ENCODE measurements around the gene TEX29.

TEX29 gene

GRCh38 chr13:111342721-111343120 is 22.3 kb downstream of the TEX29 start:
- H2AFZ ChIP-seq (ENCODE audit: low read depth, low read length), result no peak overlapping the region
- no peaks in the 10 kb centered on the region for H3K9me3 ChIP-seq (ENCODE audit: low read length)
- H3K4me3 ChIP-seq (ENCODE audit: low read length), result no peak overlapping the region
- no peaks in the 10 kb centered on the region for H3K27me3 ChIP-seq (ENCODE audit: insufficient read depth, low read length)
- no peaks in the 10 kb centered on the region for H3K4me1 ChIP-seq (ENCODE audit: insufficient read depth, low read length)
- H3K36me3 ChIP-seq (ENCODE audit: insufficient read depth, low read length), result no peaks in the 10 kb centered on the region

GRCh38 chr13:111343186-111343805 is 22.9 kb downstream of the TEX29 start:
- Histone ChIP-seq H3K9me3 (ENCODE audit: low read length) (no peaks in the 10 kb centered on the region), H3K4me1 (ENCODE audit: insufficient read depth, low read length) (no peaks in the 10 kb centered on the region), H3K27me3 (ENCODE audit: insufficient read depth, low read length) (no peaks in the 10 kb centered on the region), H3K4me3 (ENCODE audit: low read length) (no peak overlapping the region), H2AFZ (ENCODE audit: low read depth, low read length) (no peak overlapping the region), H3K36me3 (ENCODE audit: insufficient read depth, low read length) (no peaks in the 10 kb centered on the region)

GRCh38 chr13:111344471-111345191 is 24.2 kb downstream of the TEX29 start:
- Histone ChIP-seq H2AFZ (ENCODE audit: low read depth, low read length) (no peak overlapping the region), H3K36me3 (ENCODE audit: insufficient read depth, low read length) (no peaks in the 10 kb centered on the region), H3K4me1 (ENCODE audit: insufficient read depth, low read length) (no peaks in the 10 kb centered on the region), H3K9me3 (ENCODE audit: low read length) (no peaks in the 10 kb centered on the region), H3K4me3 (ENCODE audit: low read length) (no peak overlapping the region), H3K27me3 (ENCODE audit: insufficient read depth, low read length) (no peaks in the 10 kb centered on the region)

GRCh38 chr13:111345682-111346081 is 25.2 kb downstream of the TEX29 start:
- no peaks in the 10 kb centered on the region for H3K9me3 ChIP-seq (ENCODE audit: low read length)
- no peaks in the 10 kb centered on the region for H3K36me3 ChIP-seq (ENCODE audit: insufficient read depth, low read length)
- no peak overlapping the region for H2AFZ ChIP-seq (ENCODE audit: low read depth, low read length)
- no peak overlapping the region for H3K4me3 ChIP-seq (ENCODE audit: low read length)
- H3K4me1 ChIP-seq (ENCODE audit: insufficient read depth, low read length), result no peaks in the 10 kb centered on the region
- H3K27me3 ChIP-seq (ENCODE audit: insufficient read depth, low read length), result no peaks in the 10 kb centered on the region

- Histone ChIP-seq H3K27me3 (ENCODE audit: insufficient read depth, low read length) (no peaks in the 10 kb centered on the region), H3K4me3 (ENCODE audit: low read length) (no peak overlapping the region), H2AFZ (ENCODE audit: low read depth, low read length) (no peak overlapping the region), H3K36me3 (ENCODE audit: insufficient read depth, low read length) (no peaks in the 10 kb centered on the region), H3K9me3 (ENCODE audit: low read length) (no peaks in the 10 kb centered on the region), H3K4me1 (ENCODE audit: insufficient read depth, low read length) (no peaks in the 10 kb centered on the region)
Observed at GRCh38 chr13:111346101-111346680, 25.7 kb downstream of the TEX29 start.

GRCh38 chr13:111347438-111347837 is 27.0 kb downstream of the TEX29 start:
- Histone ChIP-seq H3K9me3 (ENCODE audit: low read length) (no peaks in the 10 kb centered on the region), H3K36me3 (ENCODE audit: insufficient read depth, low read length) (no peaks in the 10 kb centered on the region), H2AFZ (ENCODE audit: low read depth, low read length) (no peak overlapping the region), H3K4me3 (ENCODE audit: low read length) (no peak overlapping the region), H3K4me1 (ENCODE audit: insufficient read depth, low read length) (no peaks in the 10 kb centered on the region), H3K27me3 (ENCODE audit: insufficient read depth, low read length) (no peaks in the 10 kb centered on the region)

GRCh38 chr13:111353508-111353907 is 33.1 kb downstream of the TEX29 start:
- Histone ChIP-seq H2AFZ (ENCODE audit: low read depth, low read length) (no peak overlapping the region), H3K4me3 (ENCODE audit: low read length) (no peak overlapping the region), H3K9me3 (ENCODE audit: low read length) (no peaks in the 10 kb centered on the region), H3K36me3 (ENCODE audit: insufficient read depth, low read length) (no peaks in the 10 kb centered on the region), H3K27me3 (ENCODE audit: insufficient read depth, low read length) (no peaks in the 10 kb centered on the region), H3K4me1 (ENCODE audit: insufficient read depth, low read length) (no peaks in the 10 kb centered on the region)

GRCh38 chr13:111354789-111355188 is 34.3 kb downstream of the TEX29 start:
- H3K9me3 ChIP-seq (ENCODE audit: low read length), result no peaks in the 10 kb centered on the region
- H3K4me1 ChIP-seq (ENCODE audit: insufficient read depth, low read length), result peaks cover 7% of the 10 kb centered on the region
- no peaks in the 10 kb centered on the region for H3K27me3 ChIP-seq (ENCODE audit: insufficient read depth, low read length)
- no peak overlapping the region for H2AFZ ChIP-seq (ENCODE audit: low read depth, low read length)
- H3K4me3 ChIP-seq (ENCODE audit: low read length), result no peak overlapping the region
- H3K36me3 ChIP-seq (ENCODE audit: insufficient read depth, low read length), result no peaks in the 10 kb centered on the region

- H2AFZ ChIP-seq (ENCODE audit: low read depth, low read length), result no peak overlapping the region
- no peaks in the 10 kb centered on the region for H3K36me3 ChIP-seq (ENCODE audit: insufficient read depth, low read length)
- peaks cover 10% of the 10 kb centered on the region for H3K4me1 ChIP-seq (ENCODE audit: insufficient read depth, low read length)
- no peak overlapping the region for H3K4me3 ChIP-seq (ENCODE audit: low read length)
- H3K27me3 ChIP-seq (ENCODE audit: insufficient read depth, low read length), result no peaks in the 10 kb centered on the region
- no peaks in the 10 kb centered on the region for H3K9me3 ChIP-seq (ENCODE audit: low read length)
Observed at GRCh38 chr13:111356795-111357194, 36.4 kb downstream of the TEX29 start.

- H2AFZ ChIP-seq (ENCODE audit: low read depth, low read length), result no peak overlapping the region
- no peaks in the 10 kb centered on the region for H3K9me3 ChIP-seq (ENCODE audit: low read length)
- H3K4me1 ChIP-seq (ENCODE audit: insufficient read depth, low read length), result peaks cover 10% of the 10 kb centered on the region
- H3K27me3 ChIP-seq (ENCODE audit: insufficient read depth, low read length), result no peaks in the 10 kb centered on the region
- H3K4me3 ChIP-seq (ENCODE audit: low read length), result no peak overlapping the region
- H3K36me3 ChIP-seq (ENCODE audit: insufficient read depth, low read length), result no peaks in the 10 kb centered on the region
Observed at GRCh38 chr13:111359237-111359915, 38.9 kb downstream of the TEX29 start.

- H3K4me1 ChIP-seq (ENCODE audit: insufficient read depth, low read length), result peaks cover 10% of the 10 kb centered on the region
- H3K4me3 ChIP-seq (ENCODE audit: low read length), result no peak overlapping the region
- H2AFZ ChIP-seq (ENCODE audit: low read depth, low read length), result no peak overlapping the region
- H3K9me3 ChIP-seq (ENCODE audit: low read length), result no peaks in the 10 kb centered on the region
- no peaks in the 10 kb centered on the region for H3K27me3 ChIP-seq (ENCODE audit: insufficient read depth, low read length)
- no peaks in the 10 kb centered on the region for H3K36me3 ChIP-seq (ENCODE audit: insufficient read depth, low read length)
Observed at GRCh38 chr13:111359930-111360329, 39.5 kb downstream of the TEX29 start.

GRCh38 chr13:111360452-111360851 is 40.0 kb downstream of the TEX29 start:
- H3K4me1 ChIP-seq (ENCODE audit: insufficient read depth, low read length), result peaks cover 10% of the 10 kb centered on the region
- H2AFZ ChIP-seq (ENCODE audit: low read depth, low read length), result no peak overlapping the region
- H3K4me3 ChIP-seq (ENCODE audit: low read length), result no peak overlapping the region

More at GRCh38 chr13:111360452-111360851, 40.0 kb downstream of the TEX29 start:
- Histone ChIP-seq H3K36me3 (ENCODE audit: insufficient read depth, low read length) (no peaks in the 10 kb centered on the region), H3K9me3 (ENCODE audit: low read length) (no peaks in the 10 kb centered on the region), H3K27me3 (ENCODE audit: insufficient read depth, low read length) (no peaks in the 10 kb centered on the region)
